ENCODE results near the gene APBA1. TPM values are rescaled to one million over a fixed set of nuclear protein-coding genes. Genes with fewer than 3 reads are reported as not detected.
A peak's percentile ranks its signal among the peaks of the same experiment; 100 is the strongest.

The APBA1 gene
- total and polyA plus RNA-seq, 4 donors: 0.95 to 8.1 (median 2.8) TPM

- H3K27me3 ChIP-seq (ENCODE audit: control insufficient read depth in 3 of 3, insufficient read depth in 3 of 3, low read length in 2 of 3): no peaks in the 10 kb centered on the region
- peak; percentile 53 for ATAC-seq (ENCODE audit: insufficient read depth, low FRiP score)
- DNase-seq: peak in 1 of 3 donors; percentile 44
- H3K9me3 ChIP-seq (ENCODE audit: control insufficient read depth in 4 of 4, insufficient read depth in 3 of 4, low read length in 3 of 4): no peaks in the 10 kb centered on the region
- no peak for TF ChIP-seq CTCF (IDR thresholded peaks at IDR 0.05; ENCODE audit: control extremely low read depth, extremely low read depth)
- no peak overlapping the region for H3K9ac ChIP-seq (ENCODE audit: insufficient read depth in 1 of 2, low read length in 2 of 2)
- 80 to 82% methylated on average over 4 of the region's 4 CpGs for WGBS, 2 donors
- H3K27ac ChIP-seq (ENCODE audit: low read depth in 1 of 2, low read length in 1 of 2): no peak overlapping the region
- H3K4me3 ChIP-seq: no peak overlapping the region
- H3K4me1 ChIP-seq (ENCODE audit: control insufficient read depth in 5 of 5, insufficient read depth in 5 of 5, low read length in 5 of 5): peaks cover 0 to 11% (median 2%) of the 10 kb centered on the region in 5 donors
- no peaks in the 10 kb centered on the region for H3K36me3 ChIP-seq (ENCODE audit: control insufficient read depth in 4 of 4, insufficient read depth in 4 of 4, low read length in 4 of 4)
These were observed 89.5 kb downstream of the APBA1 start for GRCh38 chr9:69582544-69583297.

GRCh38 chr9:69582018-69582417 lies 90.2 kb downstream of the APBA1 start:
- Histone ChIP-seq H3K4me3 (no peak overlapping the region), H3K27me3 (ENCODE audit: control insufficient read depth in 3 of 3, insufficient read depth in 3 of 3, low read length in 2 of 3) (no peaks in the 10 kb centered on the region), H3K9me3 (ENCODE audit: control insufficient read depth in 4 of 4, insufficient read depth in 3 of 4, low read length in 3 of 4) (no peaks in the 10 kb centered on the region), H3K9ac (ENCODE audit: insufficient read depth in 1 of 2, low read length in 2 of 2) (no peak overlapping the region), H3K4me1 (ENCODE audit: control insufficient read depth in 5 of 5, insufficient read depth in 5 of 5, low read length in 5 of 5) (peaks cover 0 to 11% (median 2%) of the 10 kb centered on the region in 5 donors), H3K36me3 (ENCODE audit: control insufficient read depth in 4 of 4, insufficient read depth in 4 of 4, low read length in 4 of 4) (no peaks in the 10 kb centered on the region), H3K27ac (ENCODE audit: low read depth in 1 of 2, low read length in 1 of 2) (no peak overlapping the region)
- TF ChIP-seq CTCF (IDR thresholded peaks at IDR 0.05; ENCODE audit: control extremely low read depth, extremely low read depth): no peak
- ATAC-seq (ENCODE audit: insufficient read depth, low FRiP score) (no peak), DNase-seq (no peak)
- 52 to 61% methylated on average over 5 of the region's 5 CpGs for WGBS, 2 donors

DNA sequence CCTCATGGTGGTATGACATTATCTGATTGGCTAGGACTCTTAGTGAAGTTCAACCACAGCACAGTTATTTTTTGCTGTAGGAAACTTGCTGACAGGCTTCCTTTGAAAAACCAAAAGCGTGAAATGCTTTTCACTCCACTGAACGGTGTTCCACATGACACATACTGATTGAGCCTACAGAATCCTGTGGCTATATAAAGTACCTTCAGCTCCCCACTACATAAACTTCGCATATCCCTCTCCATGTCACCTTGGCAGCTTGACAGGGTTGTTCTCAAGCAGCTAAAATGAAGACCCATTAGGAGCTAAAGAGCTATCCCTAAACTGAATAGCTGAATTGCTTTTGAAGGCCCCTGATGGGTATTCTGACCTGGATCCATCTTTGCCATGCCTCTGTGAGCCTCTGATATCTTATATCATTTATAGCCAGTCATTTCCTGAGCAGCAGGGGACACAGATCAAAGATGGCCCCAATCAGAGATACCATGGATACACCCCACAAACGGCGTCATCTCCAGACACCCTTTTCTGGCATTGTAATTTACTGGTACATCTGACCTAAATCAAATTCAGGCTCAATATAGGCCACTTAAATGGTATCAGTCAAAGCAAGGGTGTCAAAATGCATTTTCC lies 91.5 kb downstream of the APBA1 start:
- Histone ChIP-seq H3K4me1 (ENCODE audit: control insufficient read depth in 5 of 5, insufficient read depth in 5 of 5, low read length in 5 of 5) (peaks cover 0 to 11% (median 2%) of the 10 kb centered on the region in 5 donors), H3K9ac (ENCODE audit: insufficient read depth in 1 of 2, low read length in 2 of 2) (no peak overlapping the region), H3K27ac (ENCODE audit: low read depth in 1 of 2, low read length in 1 of 2) (no peak overlapping the region), H3K27me3 (ENCODE audit: control insufficient read depth in 3 of 3, insufficient read depth in 3 of 3, low read length in 2 of 3) (no peaks in the 10 kb centered on the region), H3K9me3 (ENCODE audit: control insufficient read depth in 4 of 4, insufficient read depth in 3 of 4, low read length in 3 of 4) (no peaks in the 10 kb centered on the region), H3K36me3 (ENCODE audit: control insufficient read depth in 4 of 4, insufficient read depth in 4 of 4, low read length in 4 of 4) (no peaks in the 10 kb centered on the region), H3K4me3 (no peak overlapping the region)
- TF ChIP-seq CTCF (IDR thresholded peaks at IDR 0.05; ENCODE audit: control extremely low read depth, extremely low read depth): no peak
- no peak for ATAC-seq (ENCODE audit: insufficient read depth, low FRiP score)
- peak in 2 of 3 donors; percentile 22 to 32 for DNase-seq
- 75% methylated on average over 5 of the region's 5 CpGs for WGBS, 2 donors
